ENCODE measurements around the gene SERPINI1. TPM values are rescaled to one million over a fixed set of nuclear protein-coding genes. Genes with fewer than 3 reads are reported as not detected.
A peak's percentile ranks its signal among the peaks of the same experiment; 100 is the strongest.

SERPINI1 gene
- total and polyA plus RNA-seq, 10 donors: 5.3 to 13.6 (median 9.0) TPM

DNA sequence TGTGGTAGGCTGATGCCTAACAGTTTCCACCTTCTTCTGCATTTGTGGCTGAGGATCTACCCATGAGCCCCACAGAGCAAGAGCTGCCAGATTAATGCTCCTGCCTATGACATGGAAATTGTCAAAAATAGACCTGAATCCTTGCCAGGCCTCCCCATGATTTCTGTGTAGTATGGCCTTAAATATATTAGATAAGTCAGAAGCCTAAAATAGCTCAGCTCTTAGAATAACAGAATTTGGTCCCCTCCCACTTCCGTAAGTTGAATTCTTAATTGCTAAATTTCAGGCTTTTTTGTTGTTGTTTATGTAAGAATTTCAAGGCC lies 129.0 kb downstream of the SERPINI1 start:
- Histone ChIP-seq H3K4me1 (peaks cover 0 to 50% (median 24%) of the 10 kb centered on the region in 6 donors), H3K9me3 (no peaks in the 10 kb centered on the region), H3K4me3 (no peak overlapping the region), H3K27me3 (replicated peaks in 1 of 7) (no peaks in the 10 kb centered on the region), H3K36me3 (no peaks in the 10 kb centered on the region), H3K27ac (peak overlapping the region; percentile 10 to 73 (median 45))
- intact Hi-C loops (cut with DNase I; ENCODE audit: low total_unique reads): no loop called here
- TF ChIP-seq POLR2A (IDR thresholded peaks at IDR 0.05): no peak
- TF ChIP-seq, protein P1, sequence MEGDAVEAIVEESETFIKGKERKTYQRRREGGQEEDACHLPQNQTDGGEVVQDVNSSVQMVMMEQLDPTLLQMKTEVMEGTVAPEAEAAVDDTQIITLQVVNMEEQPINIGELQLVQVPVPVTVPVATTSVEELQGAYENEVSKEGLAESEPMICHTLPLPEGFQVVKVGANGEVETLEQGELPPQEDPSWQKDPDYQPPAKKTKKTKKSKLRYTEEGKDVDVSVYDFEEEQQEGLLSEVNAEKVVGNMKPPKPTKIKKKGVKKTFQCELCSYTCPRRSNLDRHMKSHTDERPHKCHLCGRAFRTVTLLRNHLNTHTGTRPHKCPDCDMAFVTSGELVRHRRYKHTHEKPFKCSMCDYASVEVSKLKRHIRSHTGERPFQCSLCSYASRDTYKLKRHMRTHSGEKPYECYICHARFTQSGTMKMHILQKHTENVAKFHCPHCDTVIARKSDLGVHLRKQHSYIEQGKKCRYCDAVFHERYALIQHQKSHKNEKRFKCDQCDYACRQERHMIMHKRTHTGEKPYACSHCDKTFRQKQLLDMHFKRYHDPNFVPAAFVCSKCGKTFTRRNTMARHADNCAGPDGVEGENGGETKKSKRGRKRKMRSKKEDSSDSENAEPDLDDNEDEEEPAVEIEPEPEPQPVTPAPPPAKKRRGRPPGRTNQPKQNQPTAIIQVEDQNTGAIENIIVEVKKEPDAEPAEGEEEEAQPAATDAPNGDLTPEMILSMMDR (IDR thresholded peaks at IDR 0.05 in 8 of 11, conservative IDR thresholded peaks at IDR 0.05 in 3 of 11): no peak
- TF ChIP-seq POLR2AphosphoS5 (IDR thresholded peaks at IDR 0.05): no peak
- DNase-seq: no peak
- 65 to 74% (median 71%) methylated on average over 1 of the region's 1 CpG for WGBS, 5 donors

DNA sequence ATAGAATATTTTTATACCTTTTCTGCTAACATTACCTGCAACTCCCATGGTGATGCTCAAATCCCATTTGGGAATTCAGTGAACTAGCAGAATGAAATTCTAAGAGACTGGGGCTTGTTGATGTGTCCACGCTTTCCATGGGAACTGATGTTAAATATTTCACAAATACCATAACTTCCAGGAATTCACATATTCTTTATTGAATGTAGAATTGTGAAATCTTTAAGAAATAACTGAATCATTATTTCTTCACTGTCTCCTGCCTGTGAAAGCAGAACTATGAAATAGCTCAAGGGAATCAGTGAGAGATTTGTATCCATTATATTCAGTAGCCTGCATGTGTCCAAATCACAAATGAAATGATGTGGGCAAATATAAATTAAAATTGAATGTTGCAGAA lies 130.8 kb downstream of the SERPINI1 start:
- H3K4me1 ChIP-seq: peaks cover 0 to 37% (median 20%) of the 10 kb centered on the region in 6 donors
- H3K27me3 ChIP-seq (replicated peaks in 1 of 7): no peaks in the 10 kb centered on the region
- intact Hi-C loops (cut with DNase I; ENCODE audit: low total_unique reads): no loop called here
- 59 to 87% (median 75%) methylated on average over 1 of the region's 1 CpG for WGBS, 5 donors
- TF ChIP-seq POLR2AphosphoS5 (IDR thresholded peaks at IDR 0.05): no peak
- TF ChIP-seq, protein P1 (IDR thresholded peaks at IDR 0.05 in 8 of 11, conservative IDR thresholded peaks at IDR 0.05 in 3 of 11): no peak
- TF ChIP-seq POLR2A (IDR thresholded peaks at IDR 0.05): no peak
- DNase-seq: no peak
- no peaks in the 10 kb centered on the region for H3K36me3 ChIP-seq
- H3K27ac ChIP-seq: peak overlapping the region in 2 of 8 donors; percentile 15 to 56
- no peaks in the 10 kb centered on the region for H3K9me3 ChIP-seq
- H3K4me3 ChIP-seq: no peak overlapping the region

DNA sequence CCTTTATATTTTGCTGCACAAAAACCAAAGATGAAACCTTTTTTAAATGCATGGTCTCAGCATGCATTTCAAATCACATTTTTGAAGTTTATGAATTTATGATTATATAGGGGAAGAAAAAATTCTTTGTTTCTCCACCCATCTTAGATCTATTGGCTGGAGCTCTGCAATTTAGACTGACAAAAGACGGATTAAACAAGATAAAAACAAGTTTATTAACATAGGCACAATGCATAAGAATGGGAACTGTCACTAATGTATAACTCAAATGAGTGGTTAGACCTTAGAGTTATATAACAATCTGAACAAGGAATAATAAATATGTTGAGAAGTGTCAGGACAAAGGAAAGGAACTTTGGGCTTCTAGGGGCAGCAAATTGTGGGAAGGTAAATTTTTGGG lies 132.5 kb downstream of the SERPINI1 start:
- no peak for TF ChIP-seq POLR2A (IDR thresholded peaks at IDR 0.05)
- no peak for TF ChIP-seq POLR2AphosphoS5 (IDR thresholded peaks at IDR 0.05)
- TF ChIP-seq, protein P1 (IDR thresholded peaks at IDR 0.05 in 8 of 11, conservative IDR thresholded peaks at IDR 0.05 in 3 of 11): no peak
- intact Hi-C loops (cut with DNase I; ENCODE audit: low total_unique reads): no loop called here

DNA sequence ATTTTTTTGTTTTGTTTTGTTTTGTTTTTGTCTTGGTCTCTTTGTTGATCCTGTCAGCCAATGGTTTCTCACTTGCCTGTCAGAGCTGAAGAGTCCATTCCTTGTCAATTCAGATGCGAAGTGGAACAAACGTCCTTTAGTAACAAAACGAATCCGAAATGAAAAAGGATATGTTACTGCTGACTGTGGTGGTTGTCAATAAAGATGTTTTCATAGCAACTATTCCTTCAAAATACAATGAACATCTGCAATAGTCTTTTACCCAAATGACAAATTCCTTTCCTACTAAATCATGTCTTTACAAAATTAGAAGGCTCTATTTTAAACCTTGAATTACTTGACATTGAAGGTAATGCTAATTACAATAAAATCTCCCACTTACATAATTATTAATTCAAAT lies 134.7 kb downstream of the SERPINI1 start:
- H3K36me3 ChIP-seq: no peaks in the 10 kb centered on the region
- peaks cover 0 to 12% (median 4%) of the 10 kb centered on the region in 6 donors for H3K4me1 ChIP-seq
- TF ChIP-seq POLR2AphosphoS5 (IDR thresholded peaks at IDR 0.05) (no peak), POLR2A (IDR thresholded peaks at IDR 0.05) (no peak)
- TF ChIP-seq, protein P1 (IDR thresholded peaks at IDR 0.05 in 8 of 11, conservative IDR thresholded peaks at IDR 0.05 in 3 of 11): no peak
- no peaks in the 10 kb centered on the region for H3K27me3 ChIP-seq (replicated peaks in 1 of 7)
- H3K4me3 ChIP-seq: no peak overlapping the region
- WGBS, 5 donors: 73 to 80% (median 79%) methylated on average over 4 of the region's 4 CpGs
- peak overlapping the region in 7 of 8 donors; percentile 49 to 84 (median 74) for H3K27ac ChIP-seq
- H3K9me3 ChIP-seq: no peaks in the 10 kb centered on the region
- intact Hi-C loops (cut with DNase I; ENCODE audit: low total_unique reads): no loop called here
- no peak for DNase-seq

More for the DNA sequence above, 132.5 kb downstream of the SERPINI1 start:
- Histone ChIP-seq H3K36me3 (no peaks in the 10 kb centered on the region), H3K27me3 (replicated peaks in 1 of 7) (no peaks in the 10 kb centered on the region), H3K4me3 (no peak overlapping the region), H3K9me3 (no peaks in the 10 kb centered on the region), H3K4me1 (peaks cover 0 to 22% (median 8%) of the 10 kb centered on the region in 6 donors), H3K27ac (no peak overlapping the region)
- no peak for DNase-seq
- WGBS, 5 donors: 74 to 96% (median 83%) methylated on average over 1 of the region's 1 CpG

Data from spleen (tissue), 11 donors.